Esophagus squamous epithelium (tissue), 4 donors: ENCODE measurements around the gene C1orf216.

Experiments used
- CTCF ChIP-seq, 6 experiments: fragments of 450-650 bp in 4 of 6; fragments of 200-600 bp in 2 of 6; sonication (generic) in 2 of 6; IDR thresholded peaks; one replicate each; pipeline ENCODE4 v1.5.1; 2016 to 2019; ENCODE audit warnings: antibody characterized with exemption in 6 of 6, mild to moderate bottlenecking in 4 of 6, moderate library complexity in 4 of 6
- POLR2A ChIP-seq, 4 donors: fragments of 450-650 bp; IDR thresholded peaks; one replicate each; pipeline ENCODE4 v1.6.1; 2017; ENCODE audit warnings: antibody characterized with exemption in 4 of 4, mild to moderate bottlenecking in 4 of 4, moderate library complexity in 3 of 4

GRCh38 chr1:35708952-35709351 is 9.7 kb downstream of the C1orf216 start:
- TF ChIP-seq CTCF (IDR thresholded peaks at IDR 0.05) (no peak), POLR2A (IDR thresholded peaks at IDR 0.05) (no peak)
